HepG2 (cell line): ENCODE results near the gene KDM3A. TPM values are rescaled to one million over a fixed set of nuclear protein-coding genes. Genes with fewer than 3 reads are reported as not detected.

Experiments used
- AFF4 ChIP-seq: sonication (generic); formaldehyde crosslinking; IDR thresholded peaks from 2 replicates; pipeline ENCODE4 v1.4.0; 2020; ENCODE audit warnings: missing genetic modification reagents
- IKZF1 ChIP-seq: fragments of 450-650 bp; IDR thresholded peaks from 2 replicates; pipeline ENCODE4 v1.7.1; 2016
- KDM2A ChIP-seq: sonication (generic); formaldehyde crosslinking; IDR thresholded peaks from 2 replicates; pipeline ENCODE4 v1.4.0; 2020; ENCODE audit warnings: low read depth, missing genetic modification reagents, borderline replicate concordance
- KMT2A ChIP-seq: sonication (generic); formaldehyde crosslinking; IDR thresholded peaks from 2 replicates; pipeline ENCODE4 v1.4.0; 2020; ENCODE audit warnings: missing genetic modification reagents
- MXI1 ChIP-seq: IDR thresholded peaks from 3 replicates; pipeline ENCODE4 v1.6.1; 2012; ENCODE audit warnings: low read depth, low read length, inconsistent platforms, borderline replicate concordance
- RBM39 ChIP-seq: fragments of 200-400 bp; formaldehyde crosslinking; IDR thresholded peaks from one replicate; pipeline ENCODE4 v1.6.1; 2018; ENCODE audit warnings: antibody characterized with exemption, mild to moderate bottlenecking, low read depth, low read length; ENCODE audit not compliant: poor library complexity, severe bottlenecking
- STAT6 ChIP-seq: sonication (generic); formaldehyde crosslinking; IDR thresholded peaks from 2 replicates; pipeline ENCODE4 v1.4.0; 2020; ENCODE audit warnings: missing genetic modification reagents, mild to moderate bottlenecking, borderline replicate concordance
- YY1 ChIP-seq: IDR thresholded peaks from 2 replicates; pipeline ENCODE4 v1.6.1; 2011; ENCODE audit warnings: low read length, low read depth, moderate library complexity, mild to moderate bottlenecking; ENCODE audit not compliant: insufficient read depth, insufficient replicate concordance
- ZNF879 ChIP-seq: sonication (generic); formaldehyde crosslinking; IDR thresholded peaks from 2 replicates; pipeline ENCODE4 v1.8.1; 2023; ENCODE audit warnings: missing genetic modification reagents
- polyA plus RNA-seq, 8 experiments: library from polyadenylated mRNA; depleted of rRNA in 3 of 8; stranded (reverse) in 7 of 8; unstranded in 1 of 8; fragments of >200 nt; fragmentation: Illumina TruSeq in 4 of 8; extraction: Trizol in 4 of 8; gene quantifications; 2 replicates each; pipeline versions ENCODE4 v1.2.1 to v1.2.3, GENCODE V29; 2011 to 2016; ENCODE audit warnings: low read depth in 4 of 8, missing spikeins in 1 of 8, mixed read lengths in 1 of 8; ENCODE audit not compliant: insufficient read depth in 1 of 8
- total RNA-seq, 5 experiments: library from RNA; depleted of rRNA; stranded (reverse); fragments of >200 nt; fragmentation: Illumina TruSeq; extraction: Trizol; gene quantifications; 2 replicates each; pipeline ENCODE4 v1.2.3, GENCODE V29; 2016; ENCODE audit warnings: low read depth in 1 of 5
- TF ChIP-seq, protein P1 (sequence below), 2 experiments: sonication (generic) in 1 of 2; formaldehyde crosslinking in 1 of 2; IDR thresholded peaks; 2 replicates each; pipeline versions ENCODE4 v1.6.1 to v1.9.0; 2014 to 2022; ENCODE audit warnings: antibody characterized with exemption in 1 of 2, borderline replicate concordance in 1 of 2, inconsistent platforms in 1 of 2, low read depth in 1 of 2, missing genetic modification reagents in 1 of 2
- TF ChIP-seq, protein P2 (sequence below): sonication (generic); formaldehyde crosslinking; IDR thresholded peaks from 2 replicates; pipeline ENCODE4 v1.4.0; 2020; ENCODE audit warnings: missing genetic modification reagents, borderline replicate concordance
- TF ChIP-seq, protein P3 (sequence below): sonication (generic); formaldehyde crosslinking; IDR thresholded peaks from 2 replicates; pipeline ENCODE4 v1.8.1; 2023; ENCODE audit warnings: missing genetic modification reagents, inconsistent platforms, borderline replicate concordance

Gene KDM3A
- total and polyA plus RNA-seq, 2 of the 13 experiments (the other 11 are each of a cell fraction or from before 2014, with no cell fraction given): 21.0 to 70.2 TPM

GRCh38 chr2:86492048-86492453 is 50.9 kb downstream of the KDM3A start (continued):
- no peak for TF ChIP-seq STAT6 (CRISPR knock-in tag)
- no peak for TF ChIP-seq KMT2A
- no peak for TF ChIP-seq MXI1
- TF ChIP-seq, protein P1, sequence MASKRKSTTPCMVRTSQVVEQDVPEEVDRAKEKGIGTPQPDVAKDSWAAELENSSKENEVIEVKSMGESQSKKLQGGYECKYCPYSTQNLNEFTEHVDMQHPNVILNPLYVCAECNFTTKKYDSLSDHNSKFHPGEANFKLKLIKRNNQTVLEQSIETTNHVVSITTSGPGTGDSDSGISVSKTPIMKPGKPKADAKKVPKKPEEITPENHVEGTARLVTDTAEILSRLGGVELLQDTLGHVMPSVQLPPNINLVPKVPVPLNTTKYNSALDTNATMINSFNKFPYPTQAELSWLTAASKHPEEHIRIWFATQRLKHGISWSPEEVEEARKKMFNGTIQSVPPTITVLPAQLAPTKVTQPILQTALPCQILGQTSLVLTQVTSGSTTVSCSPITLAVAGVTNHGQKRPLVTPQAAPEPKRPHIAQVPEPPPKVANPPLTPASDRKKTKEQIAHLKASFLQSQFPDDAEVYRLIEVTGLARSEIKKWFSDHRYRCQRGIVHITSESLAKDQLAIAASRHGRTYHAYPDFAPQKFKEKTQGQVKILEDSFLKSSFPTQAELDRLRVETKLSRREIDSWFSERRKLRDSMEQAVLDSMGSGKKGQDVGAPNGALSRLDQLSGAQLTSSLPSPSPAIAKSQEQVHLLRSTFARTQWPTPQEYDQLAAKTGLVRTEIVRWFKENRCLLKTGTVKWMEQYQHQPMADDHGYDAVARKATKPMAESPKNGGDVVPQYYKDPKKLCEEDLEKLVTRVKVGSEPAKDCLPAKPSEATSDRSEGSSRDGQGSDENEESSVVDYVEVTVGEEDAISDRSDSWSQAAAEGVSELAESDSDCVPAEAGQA (IDR thresholded peaks at IDR 0.05; ENCODE audit: low read depth): no peak
- TF ChIP-seq, protein P1 (CRISPR knock-in tag; IDR thresholded peaks at IDR 0.05; ENCODE audit: borderline replicate concordance): no peak
- no peak for TF ChIP-seq RBM39
- TF ChIP-seq, protein P2, sequence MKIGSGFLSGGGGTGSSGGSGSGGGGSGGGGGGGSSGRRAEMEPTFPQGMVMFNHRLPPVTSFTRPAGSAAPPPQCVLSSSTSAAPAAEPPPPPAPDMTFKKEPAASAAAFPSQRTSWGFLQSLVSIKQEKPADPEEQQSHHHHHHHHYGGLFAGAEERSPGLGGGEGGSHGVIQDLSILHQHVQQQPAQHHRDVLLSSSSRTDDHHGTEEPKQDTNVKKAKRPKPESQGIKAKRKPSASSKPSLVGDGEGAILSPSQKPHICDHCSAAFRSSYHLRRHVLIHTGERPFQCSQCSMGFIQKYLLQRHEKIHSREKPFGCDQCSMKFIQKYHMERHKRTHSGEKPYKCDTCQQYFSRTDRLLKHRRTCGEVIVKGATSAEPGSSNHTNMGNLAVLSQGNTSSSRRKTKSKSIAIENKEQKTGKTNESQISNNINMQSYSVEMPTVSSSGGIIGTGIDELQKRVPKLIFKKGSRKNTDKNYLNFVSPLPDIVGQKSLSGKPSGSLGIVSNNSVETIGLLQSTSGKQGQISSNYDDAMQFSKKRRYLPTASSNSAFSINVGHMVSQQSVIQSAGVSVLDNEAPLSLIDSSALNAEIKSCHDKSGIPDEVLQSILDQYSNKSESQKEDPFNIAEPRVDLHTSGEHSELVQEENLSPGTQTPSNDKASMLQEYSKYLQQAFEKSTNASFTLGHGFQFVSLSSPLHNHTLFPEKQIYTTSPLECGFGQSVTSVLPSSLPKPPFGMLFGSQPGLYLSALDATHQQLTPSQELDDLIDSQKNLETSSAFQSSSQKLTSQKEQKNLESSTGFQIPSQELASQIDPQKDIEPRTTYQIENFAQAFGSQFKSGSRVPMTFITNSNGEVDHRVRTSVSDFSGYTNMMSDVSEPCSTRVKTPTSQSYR: no peak
- TF ChIP-seq AFF4 (CRISPR knock-in tag): no peak
- no peak for TF ChIP-seq IKZF1
- TF ChIP-seq, protein P3, sequence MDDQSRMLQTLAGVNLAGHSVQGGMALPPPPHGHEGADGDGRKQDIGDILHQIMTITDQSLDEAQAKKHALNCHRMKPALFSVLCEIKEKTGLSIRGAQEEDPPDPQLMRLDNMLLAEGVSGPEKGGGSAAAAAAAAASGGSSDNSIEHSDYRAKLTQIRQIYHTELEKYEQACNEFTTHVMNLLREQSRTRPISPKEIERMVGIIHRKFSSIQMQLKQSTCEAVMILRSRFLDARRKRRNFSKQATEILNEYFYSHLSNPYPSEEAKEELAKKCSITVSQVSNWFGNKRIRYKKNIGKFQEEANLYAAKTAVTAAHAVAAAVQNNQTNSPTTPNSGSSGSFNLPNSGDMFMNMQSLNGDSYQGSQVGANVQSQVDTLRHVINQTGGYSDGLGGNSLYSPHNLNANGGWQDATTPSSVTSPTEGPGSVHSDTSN (CRISPR knock-in tag): no peak
- no peak for TF ChIP-seq ZNF879 (CRISPR knock-in tag)
- no peak for TF ChIP-seq YY1
- TF ChIP-seq KDM2A (CRISPR knock-in tag): no peak
